Measurements from ENCODE around the gene CD59.
"Not testable (repeated sequence)": the region's sequence is repeated elsewhere in the genome, so short reads cannot be mapped to it uniquely, and the experiment has no call there.

The CD59 gene

GRCh38 chr11:33692541-33692940, 43.7 kb downstream of the CD59 start:
- no peak for DNase-seq

DNA sequence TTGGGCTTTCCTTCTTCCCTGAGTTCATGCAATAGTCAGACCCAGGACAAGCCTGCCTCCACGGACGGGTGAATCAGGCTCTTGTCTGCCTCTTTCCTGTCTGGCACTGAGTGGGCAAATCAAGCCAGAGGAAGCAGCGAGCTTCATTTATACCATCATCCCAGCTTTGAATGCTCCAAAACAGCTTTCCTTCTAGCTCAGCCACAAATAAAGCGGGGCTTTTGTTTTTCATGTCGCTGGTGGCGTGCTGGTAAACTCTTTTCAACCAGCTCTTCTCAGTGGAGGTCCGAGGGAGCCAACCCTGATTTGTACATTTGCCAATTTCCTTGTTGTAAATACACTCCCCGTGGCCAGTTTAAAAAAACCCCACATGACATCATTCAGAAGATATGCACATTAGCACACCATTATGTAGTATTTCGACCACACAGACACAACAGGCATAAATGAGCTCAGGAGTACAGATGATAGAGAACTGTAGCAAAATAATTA, 44.2 kb downstream of the CD59 start:
- DNase-seq = no peak

DNA sequence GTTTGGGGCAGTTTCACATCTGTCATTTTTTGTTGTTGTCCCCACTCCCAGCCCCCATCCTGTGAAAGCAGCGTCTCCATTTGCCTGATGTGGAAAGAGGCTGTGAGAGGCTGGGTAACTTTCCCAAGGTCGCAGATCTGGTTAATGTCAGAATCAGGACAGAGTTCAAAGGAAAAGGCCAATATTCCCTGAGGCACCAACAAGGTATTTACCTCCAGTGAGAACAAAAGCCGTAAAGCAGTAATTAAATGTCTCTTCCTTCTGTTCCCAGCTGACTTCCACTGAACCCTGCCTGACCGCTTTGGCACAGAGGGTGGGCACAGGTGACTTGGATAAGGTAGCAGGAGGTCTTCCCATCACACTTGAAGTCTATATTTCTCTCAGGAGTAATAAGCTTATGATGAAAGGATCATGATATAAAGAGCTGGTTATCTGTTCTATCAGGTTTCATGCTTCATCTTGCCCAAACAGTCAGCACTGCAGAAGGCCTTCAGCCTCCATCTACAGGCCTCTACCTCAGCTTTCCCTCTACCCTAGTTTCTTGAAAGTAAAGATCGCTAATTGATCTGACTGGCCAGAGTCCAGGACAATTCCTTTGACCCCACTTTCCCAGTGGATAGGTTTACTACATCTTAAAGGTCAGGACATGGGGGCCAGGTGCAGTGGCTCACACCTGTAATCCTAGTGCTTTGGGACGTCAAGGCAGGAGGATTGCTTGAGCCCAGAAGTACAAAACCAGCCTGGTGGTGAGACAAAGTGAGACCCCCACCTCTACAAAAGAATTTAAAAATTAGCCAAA, 45.0 kb downstream of the CD59 start:
- DNase-seq = no peak

DNA sequence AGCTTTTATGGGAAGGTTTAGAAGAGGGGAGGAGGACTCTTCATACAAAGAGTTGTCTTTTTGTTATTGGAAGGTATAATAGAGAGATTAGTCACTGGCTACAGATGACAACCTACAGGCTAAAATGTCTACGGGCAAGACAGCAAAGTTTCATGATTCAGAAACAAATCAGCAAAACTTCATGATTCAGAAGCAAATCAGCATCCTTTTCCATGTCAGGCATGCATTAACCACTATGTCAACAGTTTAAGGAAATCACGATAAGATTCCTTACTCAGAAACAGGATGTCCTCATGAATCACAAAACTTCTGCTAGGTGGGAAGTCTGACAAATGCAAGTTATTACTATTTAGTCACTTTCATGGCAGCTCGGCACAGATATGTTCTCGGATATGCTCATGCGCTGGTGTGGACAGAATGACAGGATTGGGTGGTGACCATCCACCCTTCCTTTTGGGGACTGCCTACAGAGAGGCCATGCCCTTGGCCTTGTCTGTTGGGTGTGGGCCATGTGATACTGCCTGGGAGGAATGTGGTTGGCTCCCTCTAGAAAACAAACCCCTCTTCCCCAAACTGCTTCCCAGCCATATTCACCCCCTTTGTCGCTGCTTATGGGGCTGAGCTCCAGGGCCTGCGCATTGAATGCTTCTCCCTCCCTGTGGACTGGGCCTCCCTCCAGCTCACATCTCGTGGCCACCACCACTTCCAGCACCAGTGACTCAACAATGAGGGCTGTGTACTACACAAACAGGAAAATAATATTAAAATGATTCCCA, 45.7 kb downstream of the CD59 start:
- DNase-seq = no peak

DNA sequence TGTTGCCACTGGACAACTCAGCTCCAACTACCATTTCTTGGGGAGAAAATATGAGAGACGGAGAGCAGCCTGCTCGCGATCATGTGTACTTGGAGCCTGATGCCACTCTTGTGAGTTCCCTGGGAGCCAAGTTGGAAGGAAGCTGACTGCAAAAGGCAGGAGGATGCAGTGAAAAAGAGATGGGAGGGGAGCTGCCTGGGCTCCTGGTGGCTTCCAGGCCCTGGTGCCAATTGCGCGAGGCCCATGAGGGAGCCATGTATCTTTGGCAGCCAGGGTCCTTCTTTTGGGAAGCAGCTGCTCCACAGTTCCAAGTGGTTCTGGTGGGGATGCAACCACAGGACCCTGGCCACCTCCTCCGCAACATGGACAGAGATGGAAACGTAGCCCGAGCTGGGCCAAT, 46.7 kb downstream of the CD59 start:
- DNase-seq = no peak

DNA sequence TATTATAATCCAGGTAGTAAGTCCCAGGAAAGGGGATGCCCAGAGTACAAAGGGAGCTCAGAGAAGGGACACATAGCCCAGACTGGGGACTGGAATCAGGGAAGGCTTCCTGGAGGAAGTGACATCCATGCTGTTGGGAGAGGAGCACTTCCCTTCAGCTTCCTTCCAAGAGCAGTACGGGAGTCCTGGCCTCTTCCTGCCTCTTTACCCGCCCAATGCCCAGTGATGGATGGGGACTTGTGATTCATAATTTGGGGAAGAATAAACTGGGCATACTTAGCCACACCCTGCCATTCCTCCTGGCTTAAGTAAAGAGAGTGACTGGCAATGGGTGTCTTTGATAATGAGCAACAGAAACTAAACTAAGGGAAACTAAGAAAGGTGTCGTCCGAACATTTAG, 47.1 kb downstream of the CD59 start:
- DNase-seq = no peak

GRCh38 chr11:33687733-33688479, 48.3 kb downstream of the CD59 start:
- DNase-seq = no peak

- no peak for DNase-seq
Observed at GRCh38 chr11:33685082-33685481, 51.1 kb downstream of the CD59 start.

- no peak for DNase-seq
Observed at GRCh38 chr11:33684003-33684706, 52.1 kb downstream of the CD59 start.

DNA sequence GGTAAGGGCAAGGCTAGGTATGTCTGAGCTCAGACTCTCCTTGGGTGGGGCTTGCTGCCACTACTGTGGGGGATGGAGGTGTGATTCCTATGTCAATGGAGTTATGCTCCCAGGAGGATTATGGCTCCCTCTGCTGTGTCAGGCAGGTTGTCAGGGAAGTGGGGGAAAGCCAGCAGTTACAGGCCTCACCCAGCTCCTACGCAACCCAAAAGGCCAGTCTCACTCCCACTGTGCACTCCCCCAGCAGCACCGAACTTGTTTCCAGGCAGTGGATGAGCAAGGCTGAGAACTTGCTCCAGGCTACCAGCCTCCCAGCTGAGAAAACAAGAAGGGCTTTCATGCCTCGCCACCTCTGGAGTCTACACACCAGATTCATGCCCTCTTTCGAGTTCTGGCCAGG, 53.8 kb downstream of the CD59 start:
- no peak for DNase-seq

DNA sequence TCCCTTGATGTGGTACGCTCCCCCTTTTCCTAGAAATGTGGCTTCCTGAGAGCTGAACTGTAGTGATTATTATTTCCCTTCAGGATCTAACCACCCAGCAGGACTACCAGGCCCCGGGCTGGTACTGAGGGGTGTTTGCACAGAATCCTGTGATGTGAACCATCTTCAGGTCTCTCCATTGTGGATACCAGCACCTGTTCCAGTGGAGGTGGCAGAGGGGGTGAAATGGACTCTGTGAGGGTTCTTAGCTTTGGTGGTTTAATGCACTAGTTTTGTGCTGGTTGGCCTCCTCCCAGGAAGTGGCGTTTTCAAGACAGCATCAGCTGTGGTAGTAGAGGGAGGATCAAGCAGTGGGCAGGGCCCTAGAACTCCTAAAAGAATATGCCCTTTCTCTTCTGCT, 54.2 kb downstream of the CD59 start:
- DNase-seq = no peak

DNA sequence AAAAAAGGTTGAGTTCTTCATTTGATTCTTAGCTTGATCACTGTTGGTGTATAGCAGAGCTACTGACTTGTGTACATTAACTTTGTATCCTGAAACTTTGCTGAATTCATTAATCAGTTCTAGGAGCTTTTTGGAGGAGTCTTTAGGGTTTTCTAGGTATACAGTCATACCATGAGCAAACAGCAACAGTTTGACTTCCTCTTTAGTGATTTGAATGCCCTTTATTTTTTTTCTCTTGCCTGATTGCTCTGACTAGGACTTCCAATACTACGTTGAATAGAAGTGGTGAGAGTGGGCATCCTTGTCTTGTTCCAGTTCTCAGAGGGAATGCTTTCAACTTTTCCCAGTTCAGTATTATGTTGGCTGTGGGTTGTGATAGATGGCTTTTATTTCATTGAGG, 57.6 kb downstream of the CD59 start:
- DNase-seq = not testable (repeated sequence)

DNA sequence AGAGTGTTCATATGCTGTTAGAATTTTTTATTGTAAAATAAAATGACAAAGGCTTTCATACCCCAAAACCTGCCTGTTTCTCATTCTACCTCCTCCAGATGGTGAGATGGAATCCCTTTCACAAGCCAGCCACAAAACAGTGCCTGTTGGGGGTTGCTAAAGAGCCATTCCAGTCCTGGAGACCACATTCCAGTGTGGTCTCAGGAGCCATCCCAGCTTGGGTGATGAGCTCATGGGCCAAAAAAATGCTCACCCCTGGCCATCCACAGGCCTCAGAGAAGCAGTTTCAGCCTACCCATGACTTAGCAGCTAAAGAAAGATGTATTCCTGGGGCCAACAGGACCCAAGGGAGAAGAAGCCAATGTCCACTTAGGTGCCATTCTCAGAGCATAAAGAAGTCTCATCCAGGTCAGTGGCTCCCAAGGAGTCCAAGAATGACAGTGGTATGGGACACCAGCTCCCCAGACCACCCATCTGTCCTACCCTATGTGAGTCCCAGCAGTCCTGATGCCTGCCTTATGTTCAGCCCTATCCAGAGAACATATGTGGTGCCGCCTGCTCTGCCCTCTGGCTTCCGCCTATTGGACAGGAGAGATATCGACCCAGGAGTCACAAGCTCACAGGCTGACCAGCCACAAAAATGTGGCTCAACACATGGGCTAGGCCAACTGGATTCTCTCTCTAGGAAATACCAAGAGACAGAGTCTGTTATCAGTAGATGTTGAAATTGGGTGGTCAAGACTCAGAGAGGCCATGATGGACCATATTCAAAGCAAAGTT, 62.0 kb downstream of the CD59 start:
- no peak for DNase-seq

DNA sequence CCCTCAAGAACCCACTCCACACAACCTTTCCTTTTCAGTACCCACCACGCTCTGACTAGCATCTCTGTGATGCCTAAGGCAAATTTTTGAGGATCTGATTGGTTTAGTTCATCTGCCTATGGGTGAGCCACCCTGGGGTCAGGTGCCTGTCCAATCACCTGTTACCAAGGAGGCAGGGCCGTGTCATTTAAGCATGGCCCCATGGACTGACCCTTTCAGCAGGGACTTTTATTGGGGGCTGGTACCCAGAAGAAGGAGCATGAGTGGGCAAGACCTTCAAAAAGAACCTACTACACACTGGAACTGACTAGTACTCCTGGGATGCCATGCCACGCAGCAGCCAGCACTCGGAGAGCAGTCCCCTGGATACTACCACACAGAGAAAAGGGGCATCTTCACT, 64.0 kb downstream of the CD59 start:
- no peak for DNase-seq

- DNase-seq = no peak
Observed at GRCh38 chr11:33670250-33671011, 65.8 kb downstream of the CD59 start.

- no peak for DNase-seq
Observed at GRCh38 chr11:33669598-33670249, 66.5 kb downstream of the CD59 start.

- no peak for DNase-seq
Observed at GRCh38 chr11:33668951-33669596, 67.1 kb downstream of the CD59 start.

- no peak for DNase-seq
Observed at GRCh38 chr11:33668468-33668825, 67.8 kb downstream of the CD59 start.

- DNase-seq = no peak
Observed at GRCh38 chr11:33667819-33668467, 68.3 kb downstream of the CD59 start.

Data from activated CD4-positive, alpha-beta T cell treated with anti-CD3 and anti-CD28 coated beads, Interleukin-2, amount 50 U/mL, for 4 hours (primary cell).